Activated T-cell treated with anti-CD3 and anti-CD28 coated beads for 48 hours (primary cell): ENCODE data around the gene E2F4.
A peak's percentile ranks its signal among the peaks of the same experiment; 100 is the strongest.

Source experiments
- DNase-seq: peaks from one replicate; pipeline ENCODE4 v3.0.0-alpha.2; 2020; ENCODE audit warnings: low read depth

E2F4 gene

DNA sequence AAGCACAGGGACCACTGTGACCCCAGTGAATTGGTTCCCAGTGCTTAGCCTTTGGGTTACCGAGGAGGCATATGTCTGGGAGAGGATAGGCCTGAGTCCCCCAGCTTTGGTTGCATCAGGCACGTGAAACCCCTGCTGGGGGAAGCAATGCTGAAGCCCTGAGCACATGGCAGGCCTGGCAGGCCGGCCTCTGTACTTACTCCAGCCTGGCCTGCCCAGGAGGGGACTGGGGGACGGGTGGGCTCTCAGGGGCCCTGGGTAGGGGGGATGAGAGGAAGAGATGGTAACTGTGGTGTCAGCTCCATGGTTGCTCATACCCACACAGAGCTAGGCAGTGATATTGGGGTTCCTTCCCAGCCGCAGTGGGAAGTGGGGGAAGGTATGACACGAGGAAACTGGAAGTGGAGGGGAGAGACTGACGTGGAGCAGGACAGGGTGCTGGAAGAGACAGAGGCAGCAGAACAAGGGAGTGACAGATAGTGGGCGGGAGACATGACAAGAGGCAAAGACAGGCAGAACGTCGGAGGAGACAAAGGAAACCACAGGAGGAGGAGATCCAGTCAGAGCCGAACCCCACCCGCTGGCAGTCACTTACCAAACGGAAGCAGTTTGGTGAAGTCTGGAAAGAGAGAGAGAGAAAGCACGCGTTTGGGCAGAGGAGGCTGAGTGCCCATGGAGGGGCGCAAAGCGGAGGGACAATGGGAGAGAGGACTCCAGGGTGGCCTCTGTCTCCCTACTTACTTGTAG is 44.0 kb downstream of the E2F4 start:
- DNase-seq, result no peak

DNA sequence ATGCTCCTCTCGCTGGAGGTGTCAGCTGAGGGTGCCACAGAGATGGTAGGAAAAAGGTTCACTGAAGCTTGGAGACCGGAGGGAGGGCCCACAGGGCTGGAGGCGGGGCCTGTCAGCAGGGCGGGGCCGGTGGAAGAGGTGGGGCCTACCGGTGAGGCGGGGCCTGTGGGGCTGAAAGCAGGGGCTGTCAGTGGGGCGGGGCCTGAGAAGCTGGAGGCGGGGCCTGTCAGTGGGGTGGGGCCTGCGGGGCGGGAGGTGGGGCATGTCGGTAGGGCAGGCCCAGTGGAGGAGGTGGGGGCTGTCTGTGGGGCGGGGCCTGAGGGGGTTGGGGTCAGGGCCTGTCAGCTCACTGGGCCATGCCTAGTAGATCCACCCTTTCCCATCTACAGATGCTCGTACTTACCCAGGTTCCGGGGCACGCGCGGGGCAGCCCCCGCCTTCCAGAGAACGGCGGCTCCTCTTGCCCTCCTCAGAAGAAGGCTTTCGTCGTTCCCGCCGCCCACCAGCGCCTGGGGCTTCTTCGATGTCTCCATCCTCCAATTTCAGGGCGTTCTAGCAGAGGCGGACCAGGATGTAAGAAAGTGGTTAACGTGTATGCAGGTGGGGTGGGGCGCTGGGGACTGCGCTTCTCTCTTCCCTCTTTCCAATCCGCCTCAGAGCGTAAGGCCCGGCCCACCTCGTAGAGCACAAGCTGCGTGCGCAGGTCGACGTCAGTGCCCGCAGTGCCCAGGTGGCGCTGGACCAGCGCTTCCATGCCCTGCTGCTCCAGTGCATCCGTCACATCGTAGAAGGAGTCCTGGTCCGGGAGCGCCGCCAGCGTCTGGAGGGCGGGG is 44.8 kb downstream of the E2F4 start:
- DNase-seq, result peak; percentile 84

DNA sequence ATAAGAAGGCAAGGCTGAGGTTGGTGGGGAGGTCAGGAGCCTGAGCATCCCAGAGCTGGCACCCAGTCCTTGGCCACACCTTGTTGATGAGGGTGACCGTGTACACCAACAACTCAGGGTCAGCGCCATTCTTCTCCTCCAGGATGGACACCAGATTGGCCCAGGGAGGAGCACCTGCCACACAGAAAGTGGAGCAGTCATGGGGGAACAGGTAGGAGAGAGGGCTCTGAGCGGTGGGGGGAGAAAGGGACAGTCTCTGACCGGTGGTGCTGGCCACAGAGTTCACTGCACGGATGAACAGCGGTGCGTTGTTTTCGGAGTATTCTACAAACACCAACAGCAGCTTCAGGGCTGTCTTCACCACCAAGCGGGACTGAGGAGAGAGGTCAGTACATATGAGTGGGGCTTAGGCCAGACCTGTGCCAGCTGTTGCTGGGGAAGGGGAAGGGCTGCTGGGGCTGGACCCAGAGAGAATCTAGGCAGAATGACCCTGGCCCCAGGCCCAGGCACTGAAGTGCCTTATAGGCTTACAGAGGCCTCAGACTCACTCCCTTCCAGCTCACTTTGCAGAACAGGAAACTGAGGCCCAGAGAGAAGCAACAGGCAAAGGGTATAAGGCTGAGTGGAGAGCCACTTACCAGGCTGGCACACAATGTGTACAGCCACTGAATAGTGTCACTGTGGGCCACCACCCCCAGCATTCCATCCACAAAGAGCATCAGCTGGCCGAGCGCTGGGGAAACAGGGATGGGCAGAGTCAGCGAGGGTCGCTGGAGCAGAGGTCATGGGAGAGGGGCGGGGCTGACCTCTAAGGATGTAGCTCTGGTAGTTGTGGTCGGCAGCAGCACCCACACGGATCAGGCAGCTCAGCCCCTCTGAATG is 45.7 kb downstream of the E2F4 start:
- no peak for DNase-seq

DNA sequence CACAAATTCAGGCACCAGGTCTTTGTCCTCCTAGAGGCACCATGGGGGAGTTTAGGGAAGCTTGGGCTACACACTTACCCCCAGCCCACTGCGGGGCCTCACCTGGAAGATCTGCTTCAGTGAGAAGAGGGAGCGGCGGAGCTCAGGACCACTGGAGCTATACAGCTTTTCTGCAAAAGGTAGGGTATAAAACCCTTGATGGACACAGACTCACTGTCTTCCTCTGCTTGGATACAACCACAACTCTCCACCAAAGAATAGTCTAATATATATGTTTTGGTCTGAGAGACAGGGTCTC is 46.3 kb downstream of the E2F4 start:
- DNase-seq, result no peak

DNA sequence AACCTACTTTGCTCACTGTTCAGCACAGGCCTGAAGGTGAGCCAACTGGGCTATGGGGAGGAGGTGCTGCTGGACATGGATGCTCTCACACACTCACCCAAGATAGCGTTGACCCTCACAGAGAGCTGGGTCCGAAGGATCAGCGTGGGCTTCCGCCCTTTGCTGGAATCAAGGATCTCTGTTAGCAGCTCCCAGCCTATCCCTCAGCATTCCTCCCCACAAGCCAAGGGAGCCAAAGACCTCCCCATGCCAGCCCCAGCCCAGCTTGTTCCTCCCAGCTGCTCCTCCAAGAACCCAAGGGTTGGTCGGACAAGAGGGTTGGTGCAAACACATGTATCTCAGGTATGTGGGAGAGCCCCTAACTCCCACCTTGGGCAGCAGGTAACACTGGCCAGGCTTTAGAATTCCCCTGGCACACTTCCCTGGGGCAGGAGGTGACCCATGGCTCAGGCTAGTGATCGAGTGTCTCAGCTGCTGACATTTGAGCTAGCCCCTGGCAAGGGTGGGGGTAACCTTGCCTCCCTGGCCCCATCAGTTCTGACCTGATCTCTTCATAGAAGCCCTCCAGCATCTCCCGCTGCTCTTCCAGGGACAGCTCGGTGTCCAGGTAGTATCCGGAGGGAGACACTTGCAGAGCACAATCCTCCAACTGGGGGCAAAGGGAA is 47.0 kb downstream of the E2F4 start:
- no peak for DNase-seq

DNA sequence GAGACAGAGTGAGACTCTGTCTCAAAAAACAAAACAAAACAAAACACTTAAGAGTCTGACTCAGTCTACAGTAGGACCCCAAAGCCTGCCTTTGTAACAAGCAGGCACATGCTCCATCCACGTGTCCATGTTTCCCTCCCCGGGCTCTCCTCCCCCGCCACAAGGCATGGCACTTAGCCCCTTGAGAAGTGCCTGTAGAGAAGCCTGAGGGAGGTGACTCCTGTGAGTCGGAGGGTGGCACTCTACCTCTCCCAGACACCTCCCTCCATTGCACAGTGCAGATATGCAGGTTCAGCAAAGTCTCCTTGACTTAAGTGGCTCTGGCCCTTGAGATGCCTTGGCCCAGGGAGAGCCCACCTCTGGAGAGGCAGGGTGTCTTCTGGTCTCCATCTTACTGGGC is 48.6 kb downstream of the E2F4 start:
- DNase-seq, result no peak

DNA sequence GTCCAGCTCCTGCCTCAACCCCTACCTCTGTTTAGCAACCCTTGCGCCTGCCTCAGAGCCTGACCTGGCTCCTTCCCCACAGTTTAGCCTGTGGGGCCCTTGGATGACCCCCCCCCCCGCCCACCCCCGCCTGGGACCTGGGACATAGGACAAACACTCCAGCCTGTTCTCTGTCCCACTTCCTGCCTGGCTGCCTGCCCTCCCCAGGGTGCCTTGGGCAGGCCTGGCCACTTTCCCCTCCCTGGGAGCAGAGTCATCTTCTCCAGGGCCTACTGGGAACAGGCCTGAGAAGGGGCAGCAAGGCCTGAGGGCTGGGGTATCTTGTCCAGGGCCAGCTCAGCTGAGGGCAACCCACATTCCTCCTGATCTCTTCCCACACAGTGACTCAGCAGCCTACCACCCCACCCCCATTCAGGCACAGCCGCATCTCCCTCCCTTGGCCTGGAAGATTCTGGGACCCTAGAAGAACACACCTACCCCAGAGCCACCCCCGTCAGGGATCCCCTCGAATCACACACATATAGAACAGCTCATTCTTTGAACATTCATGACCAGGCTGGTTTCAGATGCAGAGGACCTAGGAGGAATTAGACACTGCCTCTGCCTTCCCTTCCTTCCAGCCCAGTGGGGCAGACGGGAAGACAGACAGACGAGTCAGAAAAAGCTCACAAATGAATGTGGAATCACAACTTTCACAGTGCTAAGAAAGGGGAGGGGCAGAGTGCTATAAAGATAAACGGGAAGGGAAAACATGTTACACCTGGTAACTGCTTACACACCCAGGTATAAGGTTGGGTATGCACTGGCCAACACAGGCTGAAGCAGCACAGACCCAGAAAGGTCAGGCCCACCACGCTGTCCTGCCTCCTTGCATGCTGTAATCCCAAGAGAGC is 49.3 kb downstream of the E2F4 start:
- DNase-seq, result no peak

DNA sequence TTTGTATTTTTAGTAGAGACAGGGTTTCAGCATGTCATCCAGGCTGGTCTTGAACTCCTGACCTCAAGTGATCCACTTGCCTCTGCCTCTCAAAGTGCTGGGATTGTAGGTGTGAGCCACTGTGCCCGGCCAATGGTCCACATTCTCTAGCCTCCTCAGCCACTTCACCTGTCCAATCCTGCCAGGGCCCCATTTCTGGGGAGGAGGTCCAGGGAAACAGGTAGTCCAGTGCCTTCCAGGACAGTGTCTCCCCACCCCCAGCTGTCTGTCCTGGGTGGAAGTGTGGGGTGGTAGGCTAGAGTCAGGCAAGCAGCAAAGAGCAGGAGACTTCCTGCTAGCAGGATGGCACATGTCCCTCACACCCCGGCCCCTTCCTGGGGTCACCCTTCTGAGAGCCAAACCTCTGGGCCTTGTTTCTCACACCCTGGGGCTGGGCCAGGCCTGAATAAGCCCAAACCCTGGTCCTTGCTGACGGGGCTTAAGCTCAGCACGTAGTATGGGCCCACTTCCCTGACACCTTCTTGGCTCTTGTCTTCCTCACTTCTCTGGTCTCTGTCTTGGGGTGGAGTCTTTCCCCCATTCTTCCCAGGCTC is 50.3 kb downstream of the E2F4 start:
- DNase-seq, result no peak

DNA sequence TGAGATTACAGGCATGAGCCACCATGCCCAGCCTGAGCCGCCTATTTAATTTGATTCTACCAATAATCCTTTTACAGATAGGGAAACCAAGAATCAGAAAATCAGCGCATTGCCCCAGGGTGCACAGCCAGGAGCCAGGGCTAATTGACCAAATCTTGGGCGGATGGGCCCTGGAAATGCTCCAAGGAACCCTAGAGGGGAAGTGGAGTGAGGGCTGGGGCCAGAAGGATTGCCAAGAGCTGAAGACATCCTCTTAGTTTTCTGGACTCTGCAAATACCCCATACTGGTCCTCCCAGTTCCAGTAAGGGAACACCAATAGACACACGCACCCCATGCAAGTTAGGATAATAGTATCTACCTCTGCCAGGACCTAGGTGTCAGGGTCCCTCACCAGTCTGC is 51.5 kb downstream of the E2F4 start:
- DNase-seq, result no peak

DNA sequence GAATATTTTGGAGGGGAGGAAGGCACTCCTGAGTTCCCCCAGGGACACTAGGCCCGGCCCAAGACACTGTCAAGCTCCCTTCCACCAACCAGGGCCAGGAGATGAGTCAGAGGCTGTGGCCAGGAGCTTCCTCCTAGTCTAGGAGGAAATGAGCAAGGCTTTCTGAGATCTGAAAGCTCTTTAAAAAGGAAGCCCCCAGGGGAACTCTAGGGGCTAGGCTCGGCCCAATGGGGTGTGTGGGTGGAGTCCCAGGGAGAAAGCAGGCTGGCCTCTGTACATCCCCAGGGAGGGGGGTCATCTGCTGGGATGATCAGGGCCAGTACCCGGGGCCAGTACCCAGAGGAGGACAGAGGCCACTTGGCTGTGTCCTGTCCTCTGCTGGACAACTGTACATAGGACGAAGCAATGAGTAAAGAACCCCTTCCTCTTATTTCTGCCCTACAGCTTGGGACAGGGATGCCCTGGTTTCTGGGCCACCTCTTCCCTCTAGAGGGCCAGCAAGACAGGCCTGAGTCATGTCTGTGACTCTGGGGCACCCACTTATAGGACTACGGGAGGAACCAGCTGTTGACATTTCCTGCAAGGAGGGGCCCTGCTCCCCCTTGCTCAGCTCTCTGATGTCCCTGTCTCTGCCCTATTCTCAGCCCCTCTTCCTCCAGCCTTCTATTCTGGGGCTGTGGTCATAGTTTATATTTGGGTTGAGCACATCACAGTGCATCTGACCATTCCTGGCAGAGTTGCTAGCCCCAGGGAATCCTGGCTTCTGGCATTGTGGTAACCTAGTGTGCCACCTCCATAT is 52.6 kb downstream of the E2F4 start:
- DNase-seq, result peak; percentile 68

DNA sequence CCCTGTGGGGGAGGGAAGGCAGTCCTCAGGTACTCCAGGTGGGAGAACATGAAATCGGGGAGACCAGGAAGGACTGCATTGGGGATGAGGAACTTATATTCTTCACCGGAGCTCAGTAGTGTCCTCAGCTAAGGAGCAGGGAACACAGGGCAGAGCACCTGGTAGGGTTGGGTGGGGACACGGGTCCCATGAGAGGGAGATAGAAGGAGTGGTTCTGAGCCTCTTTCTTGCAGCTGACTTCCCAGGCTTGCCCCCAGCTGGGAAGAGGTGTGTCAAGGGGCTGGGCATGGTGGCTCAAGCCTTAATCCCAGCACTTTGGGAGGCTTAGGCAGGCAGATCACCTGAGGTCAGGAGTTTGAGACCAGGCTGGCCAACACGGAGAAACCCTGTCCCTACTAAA is 53.2 kb downstream of the E2F4 start:
- DNase-seq, result no peak

DNA sequence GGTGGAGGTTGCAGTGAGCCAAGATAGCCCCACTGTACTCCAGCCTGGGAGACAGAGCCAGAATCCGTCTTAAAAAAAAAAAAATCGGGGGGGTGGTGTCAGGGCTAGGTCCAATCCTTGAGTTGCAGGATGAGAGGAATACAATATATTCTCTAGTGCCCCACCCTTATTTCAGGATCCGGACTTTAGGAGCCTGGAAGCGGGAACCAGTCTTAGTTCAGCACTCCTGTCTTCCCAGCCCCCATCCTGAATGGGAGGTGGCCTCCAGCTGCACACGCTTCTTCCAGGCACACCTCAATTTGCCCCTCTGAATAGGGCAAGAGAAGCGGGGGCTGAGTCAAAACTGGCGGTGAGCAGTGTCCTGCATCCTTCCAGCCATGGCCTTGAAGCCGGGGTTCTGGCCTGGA is 53.7 kb downstream of the E2F4 start:
- no peak for DNase-seq

DNA sequence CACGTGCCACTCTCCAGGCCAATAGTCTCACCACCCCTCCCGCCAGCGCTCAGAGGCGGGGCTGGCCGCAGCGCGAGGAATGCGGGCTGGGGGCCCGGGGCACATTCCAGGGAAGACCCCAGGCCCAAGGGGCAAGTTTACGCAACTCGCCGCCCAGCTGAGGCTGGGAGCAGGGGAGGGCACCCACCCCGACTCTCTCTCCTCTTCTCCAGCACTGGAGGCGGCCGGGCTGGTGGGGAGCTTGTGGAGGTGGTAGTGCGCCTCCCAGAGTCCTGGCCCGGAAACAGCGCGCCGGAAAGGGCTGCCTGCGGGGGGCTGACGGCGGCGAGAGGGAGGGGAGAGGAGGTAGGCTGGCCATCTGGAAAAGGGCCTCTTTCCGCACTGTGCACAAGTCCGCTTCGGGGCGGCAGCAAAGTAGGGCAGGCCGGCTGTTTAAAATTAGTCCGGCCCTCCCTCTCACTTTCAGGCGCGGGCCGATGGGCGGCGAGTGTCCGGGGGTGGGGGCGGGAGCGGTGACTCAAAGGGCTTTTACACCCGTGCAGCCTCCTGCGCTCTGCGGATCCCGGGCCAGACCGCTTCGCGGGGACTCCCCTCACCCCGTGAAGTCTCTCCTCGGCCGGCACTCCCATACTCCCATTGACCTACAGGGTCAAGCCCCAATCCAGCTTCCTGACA is 54.3 kb downstream of the E2F4 start:
- DNase-seq, result peak; percentile 58

DNA sequence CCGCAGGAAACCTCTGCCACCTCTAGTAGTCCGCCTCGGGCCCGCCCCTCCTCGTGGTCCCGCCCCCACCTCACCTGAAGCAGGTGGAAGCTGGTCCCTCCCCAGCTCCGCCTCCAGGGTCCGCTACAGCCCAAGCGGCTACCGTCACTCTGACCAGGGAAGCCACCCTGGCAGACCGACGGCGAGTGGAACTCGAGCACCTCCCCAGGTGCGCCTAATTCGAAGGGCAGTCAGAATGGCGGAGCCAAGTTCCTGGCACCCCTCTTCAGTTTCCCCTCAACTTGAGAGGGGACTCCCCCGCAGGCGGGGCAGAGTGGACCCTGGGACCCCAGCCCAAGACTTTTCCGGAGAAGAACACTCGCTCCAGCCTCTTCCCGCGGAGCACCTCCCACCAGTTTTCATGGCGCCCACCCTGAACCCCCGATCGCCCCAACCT is 54.8 kb downstream of the E2F4 start:
- no peak for DNase-seq

DNA sequence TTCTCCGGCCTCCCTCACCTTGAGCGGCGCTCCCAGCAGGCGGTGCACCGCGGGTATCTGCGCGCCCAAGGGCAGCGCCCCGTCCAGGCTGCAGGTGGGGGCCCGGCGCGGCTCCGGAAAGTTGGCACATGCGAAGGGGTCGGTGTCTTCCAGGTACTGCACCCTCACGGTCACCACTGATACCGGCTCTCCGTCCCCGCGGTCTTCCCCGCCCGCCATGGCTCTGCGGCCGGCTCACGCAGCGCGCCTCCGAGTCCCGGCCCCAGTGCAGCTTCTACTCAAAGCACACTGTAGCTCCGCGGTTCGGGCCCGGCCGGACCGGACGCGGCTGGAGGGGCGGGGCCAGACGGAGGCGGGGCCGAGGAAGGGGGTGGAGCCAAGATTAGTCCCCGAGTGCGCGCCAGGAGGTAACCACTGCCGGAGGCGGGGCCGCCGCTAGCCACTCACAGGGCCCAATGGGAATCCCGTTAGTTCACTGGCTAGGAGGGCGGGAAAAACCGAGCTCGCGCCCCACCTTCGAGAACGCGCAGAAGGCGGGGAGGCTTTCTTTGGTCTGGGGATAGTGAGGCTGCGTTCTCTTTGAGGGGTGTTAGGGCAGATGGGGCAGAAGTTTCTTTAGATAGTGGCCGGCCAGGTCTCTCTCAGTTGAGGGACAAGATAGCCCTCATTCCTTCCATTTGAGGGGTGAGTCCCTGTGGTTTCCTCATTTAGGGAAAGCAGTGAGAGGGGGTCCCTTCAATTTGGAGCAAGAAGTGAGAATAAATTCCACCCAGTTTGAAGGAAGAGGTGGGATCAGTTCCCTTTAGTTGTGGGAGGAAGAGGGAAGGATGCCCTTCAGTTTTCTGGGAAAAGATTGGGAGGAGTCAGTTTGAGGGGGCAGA is 55.5 kb downstream of the E2F4 start, which contains the start of gene FHOD1:
Gene FHOD1 (minus strand): TSS at position 290 of the 881 bp plus-strand sequence. CDS start 71 bp downstream, at position 219.
- DNase-seq, result peak; percentile 99

DNA sequence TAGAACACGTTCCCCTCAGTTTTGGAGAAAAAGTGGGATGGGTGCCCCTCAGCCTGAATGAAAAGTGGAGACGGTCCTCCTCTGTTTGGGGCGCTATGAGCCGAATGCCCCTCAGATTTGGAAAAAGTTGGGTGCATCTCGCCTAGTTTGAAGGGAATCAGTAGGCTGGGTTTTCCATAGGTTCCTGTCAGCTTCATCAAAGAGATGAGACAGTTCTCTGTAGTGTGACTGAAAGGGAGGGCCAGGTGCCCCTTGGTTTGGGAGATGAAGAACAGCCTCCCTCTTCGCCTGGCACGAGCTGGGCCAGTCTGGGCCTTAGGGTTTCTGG is 56.1 kb downstream of the E2F4 start:
- DNase-seq, result no peak
